HepG2 (cell line): ENCODE results near the gene NT5C2. TPM values are rescaled to one million over a fixed set of nuclear protein-coding genes. Genes with fewer than 3 reads are reported as not detected.

Experiments
- AFF4 ChIP-seq: sonication (generic); formaldehyde crosslinking; IDR thresholded peaks from 2 replicates; pipeline ENCODE4 v1.4.0; 2020; ENCODE audit warnings: missing genetic modification reagents
- BHLHE40 ChIP-seq: IDR thresholded peaks from 2 replicates; pipeline ENCODE4 v1.6.1; 2011; ENCODE audit warnings: low read length, improper control_type of control experiment
- FOXO1 ChIP-seq: sonication (generic); formaldehyde crosslinking; IDR thresholded peaks from 2 replicates; pipeline ENCODE4 v1.4.0; 2020; ENCODE audit warnings: missing genetic modification reagents
- KIAA2018 ChIP-seq: sonication (generic); formaldehyde crosslinking; IDR thresholded peaks from 2 replicates; pipeline ENCODE4 v1.5.0; 2020; ENCODE audit warnings: mild to moderate bottlenecking, missing genetic modification reagents, borderline replicate concordance
- REST ChIP-seq, 2 experiments: IDR thresholded peaks; 2 replicates each; pipeline ENCODE4 v1.6.1; 2011 to 2012; ENCODE audit warnings: low read length in 2 of 2, borderline replicate concordance in 1 of 2, low read depth in 1 of 2, mild to moderate bottlenecking in 1 of 2, moderate library complexity in 1 of 2
- ZBTB38 ChIP-seq: sonication (generic); formaldehyde crosslinking; IDR thresholded peaks from 2 replicates; pipeline ENCODE4 v1.5.1; 2020; ENCODE audit warnings: mild to moderate bottlenecking, missing genetic modification reagents
- ZKSCAN5 ChIP-seq: sonication (generic); formaldehyde crosslinking; IDR thresholded peaks from 2 replicates; pipeline ENCODE4 v1.5.1; 2020; ENCODE audit warnings: mild to moderate bottlenecking, missing genetic modification reagents
- ZNF772 ChIP-seq: sonication (generic); formaldehyde crosslinking; IDR thresholded peaks from 2 replicates; pipeline ENCODE4 v1.5.0; 2020; ENCODE audit warnings: mild to moderate bottlenecking, missing genetic modification reagents
- polyA plus RNA-seq, 8 experiments: library from polyadenylated mRNA; depleted of rRNA in 3 of 8; stranded (reverse) in 7 of 8; unstranded in 1 of 8; fragments of >200 nt; fragmentation: Illumina TruSeq in 4 of 8; extraction: Trizol in 4 of 8; gene quantifications; 2 replicates each; pipeline versions ENCODE4 v1.2.1 to v1.2.3, GENCODE V29; 2011 to 2016; ENCODE audit warnings: low read depth in 4 of 8, missing spikeins in 1 of 8, mixed read lengths in 1 of 8; ENCODE audit not compliant: insufficient read depth in 1 of 8
- total RNA-seq, 5 experiments: library from RNA; depleted of rRNA; stranded (reverse); fragments of >200 nt; fragmentation: Illumina TruSeq; extraction: Trizol; gene quantifications; 2 replicates each; pipeline ENCODE4 v1.2.3, GENCODE V29; 2016; ENCODE audit warnings: low read depth in 1 of 5
- TF ChIP-seq, protein P1 (sequence below): sonication (generic); formaldehyde crosslinking; conservative IDR thresholded peaks from 2 replicates; pipeline ENCODE4 v1.8.0; 2022; ENCODE audit warnings: low read depth, missing genetic modification reagents

NT5C2 gene
- total and polyA plus RNA-seq, 2 of the 13 experiments (the other 11 are each of a cell fraction or from before 2014, with no cell fraction given): 40.6 to 55.2 TPM

GRCh38 chr10:103120977-103121735 lies 71.9 kb downstream of the NT5C2 start (continued):
- TF ChIP-seq KIAA2018 (CRISPR knock-in tag) (no peak), AFF4 (CRISPR knock-in tag) (no peak), ZNF772 (CRISPR knock-in tag) (no peak), REST (IDR thresholded peaks at IDR 0.05; ENCODE audit: borderline replicate concordance in 1 of 2, low read depth in 1 of 2, low read length in 2 of 2) (0 out of 4 replicates have a peak, but pooled peaks of 1 of the 2 experiments have one; percentile 20), ZBTB38 (no peak), ZKSCAN5 (CRISPR knock-in tag) (no peak), BHLHE40 (no peak), FOXO1 (CRISPR knock-in tag) (peak; percentile 66; the same call in 1 of the 2 replicates)
- TF ChIP-seq, protein P1, sequence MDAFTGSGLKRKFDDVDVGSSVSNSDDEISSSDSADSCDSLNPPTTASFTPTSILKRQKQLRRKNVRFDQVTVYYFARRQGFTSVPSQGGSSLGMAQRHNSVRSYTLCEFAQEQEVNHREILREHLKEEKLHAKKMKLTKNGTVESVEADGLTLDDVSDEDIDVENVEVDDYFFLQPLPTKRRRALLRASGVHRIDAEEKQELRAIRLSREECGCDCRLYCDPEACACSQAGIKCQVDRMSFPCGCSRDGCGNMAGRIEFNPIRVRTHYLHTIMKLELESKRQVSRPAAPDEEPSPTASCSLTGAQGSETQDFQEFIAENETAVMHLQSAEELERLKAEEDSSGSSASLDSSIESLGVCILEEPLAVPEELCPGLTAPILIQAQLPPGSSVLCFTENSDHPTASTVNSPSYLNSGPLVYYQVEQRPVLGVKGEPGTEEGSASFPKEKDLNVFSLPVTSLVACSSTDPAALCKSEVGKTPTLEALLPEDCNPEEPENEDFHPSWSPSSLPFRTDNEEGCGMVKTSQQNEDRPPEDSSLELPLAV (CRISPR knock-in tag): no peak
